ENCODE measurements around the gene MACROD2. TPM values are rescaled to one million over a fixed set of nuclear protein-coding genes. Genes with fewer than 3 reads are reported as not detected.

Gene MACROD2
- total RNA-seq, 4 donors from 2014 or later = 2.9 to 11.3 (median 8.0) TPM

DNA sequence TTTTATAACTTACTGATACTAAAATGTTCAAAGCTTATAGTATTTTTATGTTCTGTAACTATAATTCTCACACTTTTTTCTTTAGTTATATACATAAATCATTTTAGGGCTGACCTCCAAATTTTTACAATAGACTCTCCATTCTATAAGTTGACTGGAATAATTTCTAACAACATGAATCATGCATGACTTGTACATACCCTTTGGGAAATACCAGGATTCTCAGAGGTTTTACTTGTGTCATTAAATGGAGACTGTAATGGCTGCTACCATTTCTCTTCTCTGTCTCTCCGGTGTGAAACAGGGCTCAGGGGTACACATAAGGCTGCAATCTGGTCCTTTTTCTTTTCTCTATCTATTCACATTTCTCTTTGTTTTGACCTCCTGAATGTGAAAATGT, 564.3 kb downstream of the MACROD2 start:
- TF ChIP-seq, protein P1, sequence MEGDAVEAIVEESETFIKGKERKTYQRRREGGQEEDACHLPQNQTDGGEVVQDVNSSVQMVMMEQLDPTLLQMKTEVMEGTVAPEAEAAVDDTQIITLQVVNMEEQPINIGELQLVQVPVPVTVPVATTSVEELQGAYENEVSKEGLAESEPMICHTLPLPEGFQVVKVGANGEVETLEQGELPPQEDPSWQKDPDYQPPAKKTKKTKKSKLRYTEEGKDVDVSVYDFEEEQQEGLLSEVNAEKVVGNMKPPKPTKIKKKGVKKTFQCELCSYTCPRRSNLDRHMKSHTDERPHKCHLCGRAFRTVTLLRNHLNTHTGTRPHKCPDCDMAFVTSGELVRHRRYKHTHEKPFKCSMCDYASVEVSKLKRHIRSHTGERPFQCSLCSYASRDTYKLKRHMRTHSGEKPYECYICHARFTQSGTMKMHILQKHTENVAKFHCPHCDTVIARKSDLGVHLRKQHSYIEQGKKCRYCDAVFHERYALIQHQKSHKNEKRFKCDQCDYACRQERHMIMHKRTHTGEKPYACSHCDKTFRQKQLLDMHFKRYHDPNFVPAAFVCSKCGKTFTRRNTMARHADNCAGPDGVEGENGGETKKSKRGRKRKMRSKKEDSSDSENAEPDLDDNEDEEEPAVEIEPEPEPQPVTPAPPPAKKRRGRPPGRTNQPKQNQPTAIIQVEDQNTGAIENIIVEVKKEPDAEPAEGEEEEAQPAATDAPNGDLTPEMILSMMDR (IDR thresholded peaks at IDR 0.05; ENCODE audit: low read depth) = no peak

DNA sequence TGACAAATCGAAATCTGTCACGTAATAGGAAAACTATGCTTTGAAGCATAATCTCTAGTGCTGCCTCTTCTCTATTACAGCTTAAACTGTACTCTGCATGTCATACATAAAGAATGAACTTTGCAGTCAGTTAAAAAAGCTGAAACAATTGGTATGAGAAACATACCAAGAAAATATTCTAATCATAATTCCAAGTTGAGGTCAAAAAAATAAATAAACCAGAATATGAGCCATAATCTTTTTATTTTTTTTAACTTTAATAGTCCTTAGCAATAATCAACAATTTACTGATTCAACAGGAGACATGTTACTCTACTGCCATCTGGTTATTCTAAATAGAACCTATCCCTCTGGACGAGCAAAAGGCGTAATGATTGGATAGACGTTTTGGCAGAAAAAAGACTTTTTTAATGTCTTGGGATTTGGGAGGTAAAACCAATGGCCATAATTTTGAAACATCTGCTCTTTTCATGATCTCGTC, 566.5 kb downstream of the MACROD2 start:
- TF ChIP-seq, protein P1 (IDR thresholded peaks at IDR 0.05; ENCODE audit: low read depth) = no peak

DNA sequence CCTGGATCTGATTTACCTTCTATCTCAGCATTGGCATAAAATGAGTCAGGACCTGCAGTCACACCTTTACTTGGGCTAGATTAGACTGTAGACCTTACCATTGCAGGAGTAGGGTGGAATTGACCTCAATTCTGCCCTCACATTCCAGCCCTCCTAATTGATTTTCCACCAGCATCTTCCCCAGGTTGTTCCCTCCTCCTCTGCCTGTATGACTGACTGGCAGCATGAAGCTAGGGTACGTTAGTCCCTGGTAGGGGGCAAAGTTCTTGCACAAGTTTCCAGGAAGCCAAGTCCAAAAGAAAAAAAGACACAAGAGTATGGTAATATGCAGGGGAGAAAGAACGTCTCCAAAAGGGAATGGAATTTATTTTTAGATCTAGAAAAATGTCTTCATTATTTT, 567.7 kb downstream of the MACROD2 start:
- TF ChIP-seq, protein P1 (IDR thresholded peaks at IDR 0.05; ENCODE audit: low read depth) = no peak

DNA sequence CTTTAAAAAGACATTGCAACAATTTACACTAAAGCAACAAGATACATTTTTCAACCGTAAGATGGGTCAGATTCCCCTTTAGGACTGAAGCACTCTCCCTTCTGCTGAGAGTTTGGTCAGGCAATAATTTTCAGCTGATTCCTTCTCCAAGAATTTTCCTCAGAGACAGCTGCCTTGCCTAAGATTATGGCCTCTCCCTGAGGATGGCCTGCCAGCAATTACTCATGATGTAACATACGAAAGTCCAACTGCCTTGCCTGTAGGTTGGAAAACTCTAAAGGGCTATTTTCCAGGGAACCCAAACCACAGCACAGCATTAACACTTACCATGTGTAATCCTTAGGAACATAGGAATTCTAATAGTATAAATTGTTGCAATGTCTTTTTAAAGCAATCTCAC, 571.2 kb downstream of the MACROD2 start:
- TF ChIP-seq, protein P1 (IDR thresholded peaks at IDR 0.05; ENCODE audit: low read depth) = no peak

DNA sequence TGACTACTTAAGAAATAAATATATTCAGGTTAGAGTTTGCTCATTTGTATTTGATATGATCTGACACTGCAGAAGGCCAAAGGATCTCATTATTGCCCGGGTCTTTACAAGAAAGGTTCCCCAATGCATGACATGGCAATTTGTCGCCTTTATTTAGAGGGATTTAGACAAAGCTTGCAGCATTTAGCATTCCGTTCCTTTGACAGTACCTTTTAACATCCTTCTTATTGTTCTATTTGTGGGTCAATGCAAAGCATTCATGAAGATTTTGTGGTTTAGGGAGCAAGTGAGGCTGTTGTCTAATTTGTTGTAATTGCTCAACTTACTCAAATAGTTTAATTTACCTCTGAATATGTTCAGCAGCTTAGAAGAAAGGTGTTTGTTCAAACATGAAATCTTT, 572.9 kb downstream of the MACROD2 start:
- TF ChIP-seq, protein P1 (IDR thresholded peaks at IDR 0.05; ENCODE audit: low read depth) = no peak

DNA sequence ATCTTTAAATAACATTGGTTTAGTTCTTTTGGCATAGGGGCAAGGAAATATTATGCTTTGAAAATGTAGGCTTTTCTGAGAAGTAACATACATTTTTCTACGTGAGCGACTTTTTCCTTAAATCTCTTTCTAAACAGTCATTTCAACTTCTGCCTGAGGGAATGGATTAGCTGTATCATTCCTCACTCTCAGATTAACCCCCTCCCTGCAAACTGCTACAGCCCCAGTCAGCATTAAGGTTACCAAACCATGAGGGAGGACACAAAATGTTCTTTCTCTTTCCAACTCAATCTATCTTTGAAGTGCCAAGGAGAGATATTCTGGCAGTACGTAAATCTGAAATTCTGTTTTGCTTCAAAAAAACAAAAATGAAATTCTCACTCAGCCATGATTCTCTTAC, 573.4 kb downstream of the MACROD2 start:
- TF ChIP-seq, protein P1 (IDR thresholded peaks at IDR 0.05; ENCODE audit: low read depth) = no peak

DNA sequence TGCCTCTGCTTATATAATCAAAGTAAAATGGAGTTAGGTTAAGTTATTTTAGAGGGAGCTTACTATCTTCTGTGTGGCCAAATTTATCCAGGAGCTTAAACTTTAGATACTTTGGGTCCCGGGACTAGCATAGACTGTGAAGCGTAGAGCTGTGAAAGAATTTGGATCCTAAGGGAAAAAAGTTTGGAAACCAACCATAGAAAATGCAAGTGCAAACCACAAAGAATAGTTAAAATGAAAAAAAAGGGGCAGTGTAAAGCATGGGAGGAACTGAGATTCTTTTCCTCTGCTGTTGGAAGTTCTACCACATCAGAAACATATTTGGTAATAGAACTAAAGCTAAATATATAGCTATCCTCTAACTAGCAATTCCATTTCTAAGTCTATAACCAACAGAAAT, 574.3 kb downstream of the MACROD2 start:
- TF ChIP-seq, protein P1 (IDR thresholded peaks at IDR 0.05; ENCODE audit: low read depth) = no peak

Measured in subcutaneous adipose tissue (tissue), 4 donors.